Tongue (tissue), 3 donors: ENCODE data around the gene NANOS1. TPM values are rescaled to one million over a fixed set of nuclear protein-coding genes. Genes with fewer than 3 reads are reported as not detected.

Experiments used
- DNase-seq: peaks from one replicate; pipeline ENCODE4 v3.0.0-alpha.2; 2015
- small RNA-seq: library from RNA; depleted of rRNA; stranded (forward); fragments of <200 nt; gene quantifications from one replicate; pipeline ENCODE3, GENCODE V24; 2014; ENCODE audit warnings: low replicate concordance
- total RNA-seq: library from RNA; depleted of rRNA; stranded (reverse); fragments of >200 nt; gene quantifications from one replicate; pipeline ENCODE4 v1.2.3, GENCODE V29; 2014

The NANOS1 gene
- total RNA-seq, 1 donor from 2014 or later, result 4.6 TPM

- DNase-seq, result no peak
These were observed 30.6 kb downstream of the NANOS1 start for GRCh38 chr10:119060107-119060506.

DNA sequence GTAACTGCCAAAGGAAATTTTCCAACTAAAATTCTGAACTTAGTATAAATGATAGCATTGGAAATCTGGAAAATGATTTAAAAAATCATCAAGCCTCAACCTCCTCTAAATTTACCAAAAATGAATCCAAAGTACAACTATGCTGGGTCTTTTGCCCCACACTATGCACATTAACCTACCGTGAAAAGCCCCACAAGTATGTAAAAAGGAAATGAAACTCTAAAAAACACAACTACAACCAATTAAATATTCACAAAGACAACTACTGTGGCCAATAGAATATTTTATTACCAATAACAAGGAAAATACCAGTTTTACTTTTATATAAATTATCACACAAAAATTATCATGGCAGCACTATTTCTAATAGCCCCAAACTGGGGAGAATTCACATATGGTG, 31.8 kb downstream of the NANOS1 start:
- DNase-seq, result no peak

DNA sequence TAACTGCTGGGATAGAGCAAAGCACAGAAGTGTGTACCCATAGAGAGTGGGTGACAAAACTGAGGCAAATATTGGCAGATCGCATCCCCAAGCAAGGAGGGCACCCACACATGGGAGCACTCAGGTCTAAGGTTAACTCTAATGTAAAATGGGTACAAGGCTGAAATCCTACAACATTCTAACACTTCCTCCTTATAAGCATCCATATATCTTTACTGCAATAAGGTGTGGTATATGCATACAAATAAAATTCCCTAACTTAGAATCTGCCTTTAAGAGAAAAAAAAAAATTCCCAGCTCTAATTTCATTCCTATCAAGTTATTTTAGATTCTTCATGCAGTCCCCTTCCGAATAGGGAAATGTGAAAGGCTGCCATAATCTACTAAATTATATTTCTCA, 32.4 kb downstream of the NANOS1 start:
- DNase-seq, result no peak

DNA sequence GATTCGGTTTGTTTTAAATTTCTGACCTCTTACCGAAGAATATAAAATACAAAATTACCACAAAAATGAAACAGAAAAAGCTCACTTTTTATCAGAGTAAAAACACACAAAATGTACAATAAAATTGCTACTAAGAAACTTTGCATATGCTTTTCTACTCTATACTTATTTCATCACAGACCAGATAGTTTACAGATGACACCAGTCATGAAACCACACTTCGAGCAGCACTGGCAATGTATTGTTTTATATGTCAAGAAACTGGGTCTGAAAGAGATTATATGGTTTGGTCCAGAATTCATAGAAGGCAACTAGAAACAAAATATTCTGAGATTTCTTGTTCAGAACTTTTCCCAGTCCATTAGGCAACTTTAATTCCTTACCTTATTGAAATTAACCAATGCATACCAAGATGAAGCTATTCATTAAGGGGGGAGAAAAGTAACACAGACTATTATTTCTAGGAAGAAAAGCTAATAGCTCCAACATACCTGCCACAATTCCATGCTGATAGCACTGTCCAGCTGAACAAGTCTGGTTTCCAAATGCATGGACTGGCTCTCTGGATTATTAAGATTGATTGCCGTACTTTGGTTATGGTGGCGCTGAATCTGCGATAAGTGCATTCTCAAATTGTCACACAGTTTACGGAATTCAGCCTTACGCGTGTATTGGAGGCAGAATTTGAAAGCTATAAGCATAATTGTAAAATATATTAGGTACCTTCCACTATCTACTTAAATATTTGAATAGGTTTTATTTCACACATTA, 41.1 kb downstream of the NANOS1 start:
- DNase-seq, result no peak

DNA sequence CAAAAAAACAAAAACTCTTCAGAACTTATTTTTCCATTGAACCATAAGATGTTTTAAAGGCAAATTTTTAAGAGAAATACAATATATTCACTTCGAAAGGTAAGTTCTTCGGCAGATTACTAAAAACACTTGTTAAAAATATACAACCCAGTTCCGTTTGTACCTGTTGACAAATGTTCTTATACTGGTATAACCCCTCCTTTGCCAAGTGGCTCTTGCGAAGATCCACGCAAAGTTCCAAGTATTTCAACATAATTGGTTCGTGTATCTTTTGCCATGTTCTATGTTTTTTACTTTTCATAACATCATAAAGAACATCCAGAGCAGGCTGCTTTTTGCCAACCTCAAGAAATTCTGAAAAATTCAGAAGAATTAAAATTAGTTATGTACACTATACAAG, 44.1 kb downstream of the NANOS1 start:
- DNase-seq, result no peak

DNA sequence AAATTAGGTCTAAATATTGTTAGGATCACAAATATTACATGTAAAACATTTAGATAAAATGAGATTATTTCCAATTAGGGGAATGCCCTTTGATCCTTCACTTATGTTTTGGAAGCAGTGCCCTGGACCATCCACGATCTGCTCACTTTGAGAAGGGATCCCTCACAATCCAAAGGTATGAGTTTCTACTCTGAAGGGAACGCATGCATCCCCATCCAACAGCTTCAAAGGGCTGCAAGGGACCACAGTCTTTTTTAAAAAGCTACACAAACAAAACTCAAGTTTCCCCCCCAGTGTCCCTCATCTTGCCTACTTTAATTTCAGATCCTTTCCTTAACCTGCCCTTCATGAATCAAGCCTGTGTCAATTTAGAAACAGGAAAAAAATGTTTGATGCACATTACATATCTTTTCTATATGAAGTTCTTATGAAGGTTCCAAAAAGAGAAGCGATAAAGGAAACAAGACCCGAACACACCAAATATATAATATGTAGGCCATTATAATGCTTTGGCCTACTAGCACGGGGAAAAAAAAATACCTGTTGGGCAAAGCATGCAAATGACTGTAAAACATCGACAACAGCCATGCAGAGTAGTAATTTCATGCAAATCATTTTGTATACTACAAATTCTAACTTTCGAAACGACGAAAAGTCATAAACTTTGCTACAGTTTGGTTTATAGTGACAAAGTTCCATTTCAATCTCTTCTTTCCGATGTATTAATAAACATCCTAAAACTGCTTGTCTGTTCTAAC, 49.1 kb downstream of the NANOS1 start:
- DNase-seq, result no peak

DNA sequence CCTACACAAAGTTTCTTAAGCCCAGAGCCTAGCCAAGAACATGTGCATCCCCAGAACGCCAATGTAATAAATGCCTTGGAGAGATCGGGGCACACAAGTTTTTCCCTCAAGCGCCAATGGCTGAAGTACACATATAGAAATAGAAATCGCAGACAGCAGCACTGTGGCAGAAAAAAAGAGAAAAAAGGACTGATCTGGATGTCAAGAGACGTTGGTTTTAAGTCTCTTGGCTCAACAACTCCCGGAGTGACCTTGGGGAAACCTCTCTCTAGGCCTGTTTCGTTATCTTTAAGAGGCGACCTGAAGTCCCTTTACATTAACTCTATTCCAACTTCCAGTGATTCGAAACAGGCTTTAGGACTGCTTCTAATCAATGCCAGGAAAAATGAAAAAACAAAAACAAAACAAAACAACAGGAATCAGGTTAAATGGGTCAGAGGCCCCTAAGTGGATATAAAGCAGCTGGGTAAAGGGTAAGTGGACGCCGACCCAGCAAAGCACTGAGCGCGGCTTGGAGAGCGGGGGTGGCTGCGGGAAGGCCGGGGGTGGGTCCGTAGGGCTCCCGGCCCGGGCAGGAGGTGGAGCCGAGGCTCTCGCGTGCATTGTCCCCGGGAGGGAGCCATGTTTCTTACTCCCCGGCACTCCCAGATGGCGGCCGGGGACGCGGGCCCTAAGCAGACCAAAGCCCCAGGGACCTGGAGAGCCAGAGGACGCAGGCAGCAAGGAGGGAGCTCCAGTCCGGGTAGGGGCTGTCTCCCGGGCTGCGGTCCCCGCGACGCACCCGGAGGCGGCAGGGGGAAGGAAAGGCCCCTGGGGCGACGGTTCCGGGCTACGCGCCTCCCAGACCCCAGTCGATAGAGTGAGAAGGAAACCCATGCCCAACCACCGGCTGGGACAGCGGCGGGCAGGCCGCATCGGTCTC, 50.3 kb downstream of the NANOS1 start:
- peak; percentile 83 for DNase-seq

GRCh38 chr10:119080521-119081259, 51.2 kb downstream of the NANOS1 start, which contains the start of gene EIF3A:
Gene EIF3A (minus strand): TSS chr10:119080817. CDS start chr10:119080676, 141 bp downstream.
- peak; percentile 96 for DNase-seq

Small RNA genes within 50 kb of the gene (small RNA-seq; reads per million reads assigned to genes)
- gene RF00413 (not detected), gene SNORA19 (not detected)

Other genes with a start within 250 kb of the NANOS1 start
- 123 TPM for gene EIF3A, start 51.1 kb downstream of the NANOS1 start, total RNA-seq
- gene DENND10, start 74.4 kb downstream of the NANOS1 start, total RNA-seq, result 41.1 TPM
- 27.5 TPM for gene SFXN4, start 136.0 kb downstream of the NANOS1 start, total RNA-seq
- gene PRDX3, start 149.1 kb downstream of the NANOS1 start, total RNA-seq, result 184 TPM
- 26.2 TPM for gene GRK5, start 177.9 kb downstream of the NANOS1 start, total RNA-seq